ENCODE results near the gene XXYLT1. TPM values are rescaled to one million over a fixed set of nuclear protein-coding genes. Genes with fewer than 3 reads are reported as not detected.

XXYLT1 gene
- total RNA-seq, 2 donors from 2014 or later: 1.3 to 4.2 TPM

DNA sequence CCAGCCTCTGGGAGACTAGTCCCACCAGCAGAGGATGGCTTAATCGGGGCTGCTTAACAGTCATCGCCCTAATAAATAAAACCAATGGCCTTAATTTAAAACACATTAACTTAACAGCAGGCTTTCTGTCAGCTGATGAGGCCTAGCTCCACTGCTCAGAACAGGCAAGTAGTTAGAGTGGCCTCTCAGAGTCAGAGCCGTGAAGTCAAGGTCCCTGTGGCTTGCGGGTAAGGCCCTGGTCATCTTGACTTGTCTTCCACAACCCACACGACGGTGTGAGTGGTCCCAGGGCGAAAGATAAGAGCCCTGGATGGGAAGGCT is 11.8 kb downstream of the XXYLT1 start:
- intact Hi-C loops (cut with DNase I): loop anchor here (5.0 kb wide), 1 partner anchor 577 kb away; no protein-coding TSS in a partner anchor
- TF ChIP-seq, protein P1, sequence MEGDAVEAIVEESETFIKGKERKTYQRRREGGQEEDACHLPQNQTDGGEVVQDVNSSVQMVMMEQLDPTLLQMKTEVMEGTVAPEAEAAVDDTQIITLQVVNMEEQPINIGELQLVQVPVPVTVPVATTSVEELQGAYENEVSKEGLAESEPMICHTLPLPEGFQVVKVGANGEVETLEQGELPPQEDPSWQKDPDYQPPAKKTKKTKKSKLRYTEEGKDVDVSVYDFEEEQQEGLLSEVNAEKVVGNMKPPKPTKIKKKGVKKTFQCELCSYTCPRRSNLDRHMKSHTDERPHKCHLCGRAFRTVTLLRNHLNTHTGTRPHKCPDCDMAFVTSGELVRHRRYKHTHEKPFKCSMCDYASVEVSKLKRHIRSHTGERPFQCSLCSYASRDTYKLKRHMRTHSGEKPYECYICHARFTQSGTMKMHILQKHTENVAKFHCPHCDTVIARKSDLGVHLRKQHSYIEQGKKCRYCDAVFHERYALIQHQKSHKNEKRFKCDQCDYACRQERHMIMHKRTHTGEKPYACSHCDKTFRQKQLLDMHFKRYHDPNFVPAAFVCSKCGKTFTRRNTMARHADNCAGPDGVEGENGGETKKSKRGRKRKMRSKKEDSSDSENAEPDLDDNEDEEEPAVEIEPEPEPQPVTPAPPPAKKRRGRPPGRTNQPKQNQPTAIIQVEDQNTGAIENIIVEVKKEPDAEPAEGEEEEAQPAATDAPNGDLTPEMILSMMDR (IDR thresholded peaks at IDR 0.05): no peak
- no peak for TF ChIP-seq POLR2A (IDR thresholded peaks at IDR 0.05)
- Histone ChIP-seq H3K36me3 (replicated peaks in 1 of 2; ENCODE audit: insufficient read depth in 1 of 2, low read depth in 2 of 2) (no peaks in the 10 kb centered on the region), H3K27me3 (no peaks in the 10 kb centered on the region), H3K4me1 (peaks cover 19% of the 10 kb centered on the region), H3K27ac (peak overlapping the region; percentile 57 to 85 (median 70)), H3K9me3 (no peaks in the 10 kb centered on the region), H3K4me3 (no peak overlapping the region)
- WGBS, 2 donors: 50 to 71% methylated on average over 5 to 7 of the region's 7 CpGs
- DNase-seq: no peak
- ATAC-seq: no peak

DNA sequence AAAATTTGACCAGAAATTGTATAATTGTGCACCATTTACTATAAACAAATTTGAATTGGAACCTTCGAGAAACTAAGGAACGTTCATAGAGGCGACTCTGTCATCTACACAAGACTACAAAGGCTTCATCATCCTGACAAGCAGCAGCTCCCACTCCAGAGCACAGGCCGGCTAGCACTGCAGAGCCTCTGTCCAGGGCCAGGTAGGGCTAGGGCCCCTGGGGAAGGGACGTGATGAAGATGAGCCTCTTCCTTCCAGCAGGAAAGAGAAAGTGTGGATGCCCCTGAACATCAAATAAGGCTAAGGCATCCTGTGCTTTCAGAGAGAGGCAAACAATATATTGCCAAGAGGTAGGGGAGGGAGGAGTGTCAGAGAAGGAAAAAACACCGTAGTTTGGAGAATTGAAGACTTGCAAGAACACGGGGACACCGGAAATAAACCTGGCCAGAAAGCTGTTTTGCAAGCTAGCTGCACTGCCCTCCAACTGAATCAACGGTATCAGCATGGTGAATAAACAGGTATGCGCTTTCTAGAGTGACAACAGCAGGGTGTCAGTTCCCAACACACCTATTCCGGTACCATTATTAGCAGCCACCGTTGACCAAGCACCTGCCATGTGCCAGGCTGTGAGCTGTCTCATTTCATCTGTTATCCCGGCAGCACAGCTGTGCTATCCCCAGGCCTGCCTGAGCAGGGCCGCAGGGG is 12.4 kb downstream of the XXYLT1 start:
- TF ChIP-seq, protein P1 (IDR thresholded peaks at IDR 0.05): no peak
- Histone ChIP-seq H3K4me3 (no peak overlapping the region), H3K27me3 (no peaks in the 10 kb centered on the region), H3K27ac (peak overlapping the region in 3 of 4 donors; percentile 57 to 85 (median 83)), H3K9me3 (no peaks in the 10 kb centered on the region), H3K36me3 (replicated peaks in 1 of 2; ENCODE audit: insufficient read depth in 1 of 2, low read depth in 2 of 2) (no peaks in the 10 kb centered on the region), H3K4me1 (peaks cover 19% of the 10 kb centered on the region)
- no peak for DNase-seq
- 71 to 84% methylated on average over 14 of the region's 14 CpGs for WGBS, 2 donors
- no peak for ATAC-seq
- intact Hi-C loops (cut with DNase I): loop anchor here (5.0 kb wide), 1 partner anchor 576 kb away; no protein-coding TSS in a partner anchor

DNA sequence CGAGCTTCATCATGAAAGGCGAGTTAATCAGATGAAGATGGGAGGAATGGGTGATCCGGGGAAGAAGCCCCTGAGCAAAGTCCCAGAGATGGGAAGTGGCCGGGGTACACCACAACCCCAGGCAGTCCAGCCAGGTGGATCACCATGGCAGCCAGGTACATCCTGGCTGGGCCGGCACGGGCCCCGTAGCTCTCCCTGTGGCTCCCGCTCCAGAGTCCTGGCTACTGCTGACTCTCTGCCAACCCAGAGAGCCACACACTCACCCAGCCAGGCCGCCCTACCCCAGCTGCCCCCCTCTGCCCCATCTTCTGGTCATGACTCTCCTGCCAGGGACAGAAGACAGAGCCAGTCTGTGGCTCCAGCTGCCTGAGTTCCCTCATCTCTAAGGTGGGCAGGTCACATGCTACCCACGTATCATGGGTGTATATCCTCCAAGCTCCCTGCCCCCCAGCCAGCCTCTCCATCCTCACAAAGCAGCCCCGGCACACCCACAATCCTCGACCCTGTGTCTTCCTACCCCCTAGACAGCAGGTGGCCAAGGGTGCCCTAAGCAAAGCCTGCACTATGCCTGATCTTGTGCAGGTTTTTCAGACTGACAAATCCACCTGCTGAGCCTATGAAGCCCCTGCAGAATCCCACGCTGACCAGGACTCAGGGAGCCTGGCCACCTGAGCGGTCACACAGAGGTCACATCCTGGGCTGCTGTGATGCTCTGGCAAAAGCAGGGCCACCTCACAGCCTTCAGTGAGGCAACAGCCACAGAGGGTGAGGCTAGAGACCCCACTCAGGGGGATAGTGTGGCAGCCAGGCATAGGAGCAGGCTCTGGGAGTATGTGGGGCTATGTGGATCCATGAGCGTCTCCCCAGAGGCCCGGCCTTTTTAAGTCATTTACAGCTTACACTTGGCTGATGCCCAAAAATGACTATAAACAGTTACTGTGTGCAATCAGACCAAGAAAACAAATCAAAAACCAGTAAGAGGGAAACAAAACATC is 13.2 kb downstream of the XXYLT1 start:
- 81 to 88% methylated on average over 15 to 16 of the region's 16 CpGs for WGBS, 2 donors
- no peaks in the 10 kb centered on the region for H3K9me3 ChIP-seq
- ATAC-seq (no peak), DNase-seq (no peak)
- peaks cover 19% of the 10 kb centered on the region for H3K4me1 ChIP-seq
- H3K27ac ChIP-seq: no peak overlapping the region
- no peak overlapping the region for H3K4me3 ChIP-seq
- intact Hi-C loops (cut with DNase I): loop anchor here (5.0 kb wide), 1 partner anchor 575 kb away; no protein-coding TSS in a partner anchor
- TF ChIP-seq POLR2A (IDR thresholded peaks at IDR 0.05): no peak
- TF ChIP-seq, protein P1 (IDR thresholded peaks at IDR 0.05): no peak
- H3K27me3 ChIP-seq: no peaks in the 10 kb centered on the region
- no peaks in the 10 kb centered on the region for H3K36me3 ChIP-seq (replicated peaks in 1 of 2; ENCODE audit: insufficient read depth in 1 of 2, low read depth in 2 of 2)

DNA sequence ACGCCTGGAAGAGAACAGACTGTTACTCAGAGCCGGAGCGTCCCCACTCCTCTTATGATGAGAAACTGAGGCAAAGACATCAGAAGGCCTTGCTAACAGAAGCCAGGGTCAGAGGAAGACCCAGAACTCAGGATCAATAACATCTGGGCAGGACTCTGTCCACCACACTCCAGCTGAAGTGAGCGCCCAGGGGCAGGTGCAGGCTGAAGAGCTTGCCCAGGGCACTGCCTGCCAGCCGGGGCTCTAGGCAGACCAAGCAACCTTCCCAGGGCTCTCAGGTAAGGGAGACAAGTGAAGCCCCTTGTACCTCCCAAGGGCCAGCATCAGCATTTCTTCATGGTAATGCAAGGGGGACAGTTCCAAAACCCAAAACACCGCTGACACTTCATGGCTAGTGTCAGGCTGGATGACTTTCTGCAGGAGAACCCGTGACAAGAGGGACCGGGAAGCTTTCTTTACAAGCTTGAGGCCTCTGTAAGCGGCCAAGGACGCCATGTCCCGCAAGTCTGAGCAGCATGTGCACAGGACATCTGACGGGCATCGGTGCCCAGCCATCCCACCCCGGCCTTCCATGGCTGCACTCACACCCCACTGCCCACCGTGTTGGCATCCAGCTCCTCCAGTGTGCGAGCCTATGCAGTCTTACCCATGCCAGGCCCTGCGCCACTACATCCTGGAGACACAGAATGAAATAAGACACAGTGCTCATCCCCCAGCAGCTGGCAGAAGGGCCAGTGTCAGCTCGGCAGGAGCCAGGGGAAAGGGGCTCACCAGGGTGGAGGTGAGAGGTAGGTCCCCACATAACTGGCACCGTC is 14.1 kb downstream of the XXYLT1 start:
- WGBS, 2 donors: 84 to 89% methylated on average over 18 to 19 of the region's 19 CpGs
- no peak for DNase-seq
- peaks cover 19% of the 10 kb centered on the region for H3K4me1 ChIP-seq

More for the DNA sequence above, 14.1 kb downstream of the XXYLT1 start:
- Histone ChIP-seq H3K36me3 (replicated peaks in 1 of 2; ENCODE audit: insufficient read depth in 1 of 2, low read depth in 2 of 2) (no peaks in the 10 kb centered on the region), H3K27ac (no peak overlapping the region), H3K4me3 (no peak overlapping the region), H3K27me3 (no peaks in the 10 kb centered on the region), H3K9me3 (no peaks in the 10 kb centered on the region)
- intact Hi-C loops (cut with DNase I): loop anchor here (5.0 kb wide), 1 partner anchor 575 kb away; no protein-coding TSS in a partner anchor
- no peak for ATAC-seq
- TF ChIP-seq POLR2A (IDR thresholded peaks at IDR 0.05): no peak
- TF ChIP-seq, protein P1 (IDR thresholded peaks at IDR 0.05): no peak
